ENCODE measurements around the gene TMEM131L.
"Not testable (repeated sequence)": the region's sequence is repeated elsewhere in the genome, so short reads cannot be mapped to it uniquely, and the experiment has no call there.

TMEM131L gene

GRCh38 chr4:153655002-153655541 lies 188.9 kb downstream of the TMEM131L start:
- no peak overlapping the region for H3K4me3 ChIP-seq (ENCODE audit: low read length)
- no peak for DNase-seq (ENCODE audit: low read depth, low spot score)

- no peak for DNase-seq (ENCODE audit: low read depth, low spot score)
- H3K4me3 ChIP-seq (ENCODE audit: low read length), result no peak overlapping the region
These were observed 189.8 kb downstream of the TMEM131L start for GRCh38 chr4:153655928-153656327.

- no peak for DNase-seq (ENCODE audit: low read depth, low spot score)
- H3K4me3 ChIP-seq (ENCODE audit: low read length), result no peak overlapping the region
These were observed 195.2 kb downstream of the TMEM131L start for GRCh38 chr4:153661215-153661822.

- no peak for DNase-seq (ENCODE audit: low read depth, low spot score)
- no peak overlapping the region for H3K4me3 ChIP-seq (ENCODE audit: low read length)
These were observed 195.7 kb downstream of the TMEM131L start for GRCh38 chr4:153661908-153662307.

GRCh38 chr4:153663667-153664066 lies 197.5 kb downstream of the TMEM131L start:
- H3K4me3 ChIP-seq (ENCODE audit: low read length), result no peak overlapping the region
- no peak for DNase-seq (ENCODE audit: low read depth, low spot score)

- H3K4me3 ChIP-seq (ENCODE audit: low read length); DNase-seq (ENCODE audit: low read depth, low spot score): not testable (repeated sequence)
These were observed 200.3 kb downstream of the TMEM131L start for GRCh38 chr4:153666505-153666904.

- H3K4me3 ChIP-seq (ENCODE audit: low read length), result no peak overlapping the region
- no peak for DNase-seq (ENCODE audit: low read depth, low spot score)
These were observed 202.5 kb downstream of the TMEM131L start for GRCh38 chr4:153668647-153669046.

- H3K4me3 ChIP-seq (ENCODE audit: low read length), result no peak overlapping the region
- DNase-seq (ENCODE audit: low read depth, low spot score), result no peak
These were observed 203.7 kb downstream of the TMEM131L start for GRCh38 chr4:153669838-153670237.

- H3K4me3 ChIP-seq (ENCODE audit: low read length), result no peak overlapping the region
- DNase-seq (ENCODE audit: low read depth, low spot score), result no peak
These were observed 210.3 kb downstream of the TMEM131L start for GRCh38 chr4:153676486-153676885.

- no peak overlapping the region for H3K4me3 ChIP-seq (ENCODE audit: low read length)
- DNase-seq (ENCODE audit: low read depth, low spot score), result no peak
These were observed 210.8 kb downstream of the TMEM131L start for GRCh38 chr4:153676984-153677383.

- no peak overlapping the region for H3K4me3 ChIP-seq (ENCODE audit: low read length)
- DNase-seq (ENCODE audit: low read depth, low spot score), result no peak
These were observed 213.3 kb downstream of the TMEM131L start for GRCh38 chr4:153679486-153679885.

- no peak overlapping the region for H3K4me3 ChIP-seq (ENCODE audit: low read length)
- DNase-seq (ENCODE audit: low read depth, low spot score), result no peak
These were observed 217.6 kb downstream of the TMEM131L start for GRCh38 chr4:153683763-153684181.

- H3K4me3 ChIP-seq (ENCODE audit: low read length), result no peak within 1 kb of the TSS
- DNase-seq (ENCODE audit: low read depth, low spot score), result no peak
These were observed 218.2 kb downstream of the TMEM131L start, which contains the start of gene TLR2 for GRCh38 chr4:153684182-153684970. TLR2 (plus strand) TSS chr4:153684280; CDS start chr4:153702908, 18,628 bp downstream.

- H3K4me3 ChIP-seq (ENCODE audit: low read length), result no peak overlapping the region
- DNase-seq (ENCODE audit: low read depth, low spot score), result no peak
These were observed 218.8 kb downstream of the TMEM131L start for GRCh38 chr4:153684971-153685371.
